GM12878 (cell line): ENCODE data around the gene HGS. TPM values are rescaled to one million over a fixed set of nuclear protein-coding genes. Genes with fewer than 3 reads are reported as not detected.

Source experiments
- ATF7 ChIP-seq: fragments of 450-650 bp; IDR thresholded peaks from 2 replicates; pipeline ENCODE4 v1.6.1; 2016; ENCODE audit warnings: low read depth, mild to moderate bottlenecking
- BACH1 ChIP-seq: fragments of 450-650 bp; IDR thresholded peaks from 2 replicates; pipeline ENCODE4 v1.6.1; 2017; ENCODE audit warnings: mild to moderate bottlenecking, borderline replicate concordance
- CBFB ChIP-seq: IDR thresholded peaks from 2 replicates; pipeline ENCODE4 v1.6.1; 2016; ENCODE audit warnings: antibody characterized with exemption, low read depth
- CBX3 ChIP-seq: fragments of 200-600 bp; sonication (generic); IDR thresholded peaks from 2 replicates; pipeline ENCODE4 v1.6.1; 2016; ENCODE audit warnings: low read depth, borderline replicate concordance
- CREM ChIP-seq: IDR thresholded peaks from 2 replicates; pipeline ENCODE4 v1.6.1; 2014; ENCODE audit warnings: antibody characterized with exemption, low read depth
- ESRRA ChIP-seq: IDR thresholded peaks from 2 replicates; pipeline ENCODE4 v1.6.1; 2012; ENCODE audit warnings: mild to moderate bottlenecking, low read length, improper control_type of control experiment
- GATAD2B ChIP-seq: fragments of 450-650 bp; conservative IDR thresholded peaks from 2 replicates; pipeline ENCODE4 v1.6.1; 2017; ENCODE audit warnings: low read depth, mild to moderate bottlenecking, moderate library complexity
- MTA2 ChIP-seq: fragments of 450-650 bp; IDR thresholded peaks from 2 replicates; pipeline ENCODE4 v1.6.1; 2016; ENCODE audit warnings: low read depth, mild to moderate bottlenecking, moderate library complexity
- MYB ChIP-seq: fragments of 150-350 bp; IDR thresholded peaks from 2 replicates; pipeline ENCODE4 v1.6.1; 2014; ENCODE audit warnings: mild to moderate bottlenecking, low read depth, low read length, borderline replicate concordance
- NFXL1 ChIP-seq: fragments of 450-650 bp; IDR thresholded peaks from 2 replicates; pipeline ENCODE4 v1.6.1; 2017; ENCODE audit warnings: antibody characterized with exemption, mild to moderate bottlenecking, borderline replicate concordance
- NR2C1 ChIP-seq: fragments of 450-650 bp; IDR thresholded peaks from 2 replicates; pipeline ENCODE4 v1.6.1; 2017; ENCODE audit warnings: antibody characterized with exemption, mild to moderate bottlenecking, moderate library complexity
- POU2F2 ChIP-seq: IDR thresholded peaks from 3 replicates; pipeline ENCODE4 v1.6.1; 2011; ENCODE audit warnings: low read depth, mild to moderate bottlenecking, low read length, borderline replicate concordance
- SMAD1 ChIP-seq: fragments of 450-650 bp; IDR thresholded peaks from 2 replicates; pipeline ENCODE4 v1.6.1; 2018; ENCODE audit warnings: mild to moderate bottlenecking, low read depth; ENCODE audit not compliant: partially characterized antibody
- STAT3 ChIP-seq: IDR thresholded peaks from 2 replicates; pipeline ENCODE4 v1.6.1; 2011; ENCODE audit warnings: low read depth, low read length, improper control_type of control experiment
- TAF1 ChIP-seq: IDR thresholded peaks from 2 replicates; pipeline ENCODE4 v1.6.1; 2011; ENCODE audit warnings: mild to moderate bottlenecking, low read depth, low read length, borderline replicate concordance
- ZNF207 ChIP-seq: fragments of 450-650 bp; IDR thresholded peaks from 2 replicates; pipeline ENCODE4 v1.6.1; 2014; ENCODE audit warnings: antibody characterized with exemption, mild to moderate bottlenecking, borderline replicate concordance
- ZNF384 ChIP-seq: IDR thresholded peaks from 2 replicates; pipeline ENCODE4 v1.6.1; 2012; ENCODE audit warnings: low read depth, mild to moderate bottlenecking, low read length, improper control_type of control experiment, borderline replicate concordance
- polyA plus RNA-seq, 11 experiments: library from polyadenylated mRNA; depleted of rRNA in 4 of 11; unstranded in 6 of 11; stranded (reverse) in 5 of 11; fragments of >200 nt; fragmentation: Nextera tagmentation in 4 of 11; fragmentation: Illumina TruSeq in 1 of 11; extraction: Ambion mirVana in 4 of 11; extraction: Trizol in 1 of 11; gene quantifications; 1 replicate in 1 of 11; 2 replicates in 10 of 11; pipeline versions ENCODE4 v1.2.1 to v1.2.3, GENCODE V29; 2011 to 2016; ENCODE audit warnings: inconsistent platforms in 2 of 11, missing spikeins in 2 of 11, low read depth in 1 of 11
- total RNA-seq, 4 experiments: library from RNA; depleted of rRNA in 3 of 4; stranded (reverse); fragments of >200 nt in 3 of 4; fragmentation: Illumina TruSeq in 1 of 4; extraction: Trizol in 1 of 4; gene quantifications; 2 replicates each; pipeline versions ENCODE4 v1.2.1 to v1.2.3, GENCODE V29; 2013 to 2021
- TF ChIP-seq, protein P1 (sequence below): fragments of 450-650 bp; formaldehyde crosslinking; IDR thresholded peaks from 2 replicates; pipeline ENCODE4 v1.5.0; 2022; ENCODE audit warnings: mild to moderate bottlenecking, missing genetic modification characterization
- TF ChIP-seq, protein P2 (sequence below): fragments of 150-350 bp; IDR thresholded peaks from 2 replicates; pipeline ENCODE4 v1.6.1; 2016; ENCODE audit warnings: low read depth, low read length
- TF ChIP-seq, protein P3 (sequence below): IDR thresholded peaks from 2 replicates; pipeline ENCODE4 v1.6.1; 2012; ENCODE audit warnings: low read depth, low read length, improper control_type of control experiment

The HGS gene
- total and polyA plus RNA-seq, 10 of the 15 experiments (the other 5 are each of a cell fraction or from before 2014, with no cell fraction given): 2.2 to 85.6 (median 55.3) TPM

DNA sequence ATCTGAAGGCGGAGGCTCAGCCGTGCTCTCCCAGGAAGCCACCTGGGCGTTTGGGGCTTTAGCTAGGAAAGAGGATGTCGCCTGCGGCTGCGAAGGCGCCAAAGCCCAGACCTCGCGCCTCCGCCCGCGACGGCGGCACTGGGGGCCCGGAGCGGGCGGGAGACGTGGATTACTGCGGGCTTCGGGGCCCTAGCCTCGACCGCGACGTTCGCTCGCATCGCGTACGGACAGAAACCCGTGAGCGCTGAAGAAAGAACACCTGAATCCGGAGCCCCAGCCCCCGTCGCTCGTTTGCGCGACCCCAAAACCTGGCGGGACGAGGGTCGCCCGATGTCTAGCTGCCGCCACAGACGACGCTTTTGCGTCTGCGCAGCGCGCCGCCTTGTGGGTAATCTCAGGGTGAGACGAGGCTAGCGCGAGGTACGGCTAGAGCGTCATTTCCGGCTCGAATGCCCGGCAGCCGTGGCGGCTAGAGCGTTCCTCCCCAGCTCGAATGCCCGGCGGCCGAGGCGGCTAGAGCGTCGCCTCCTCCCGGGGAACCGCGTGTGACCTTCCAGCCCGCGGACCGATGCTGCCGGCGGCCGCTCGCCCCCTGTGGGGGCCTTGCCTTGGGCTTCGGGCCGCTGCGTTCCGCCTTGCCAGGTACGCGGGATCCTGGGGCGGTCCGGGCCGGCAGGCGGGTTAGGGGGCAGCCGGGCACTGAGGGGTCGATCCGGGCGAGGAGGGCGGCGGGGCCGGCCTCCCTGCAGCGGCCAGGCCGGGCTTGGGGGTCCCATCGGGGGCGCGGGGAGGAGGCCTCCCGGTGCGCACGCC is 19.3 kb downstream of the HGS start, which contains the start of gene MRPL12 (continued):
- TF ChIP-seq, protein P1, sequence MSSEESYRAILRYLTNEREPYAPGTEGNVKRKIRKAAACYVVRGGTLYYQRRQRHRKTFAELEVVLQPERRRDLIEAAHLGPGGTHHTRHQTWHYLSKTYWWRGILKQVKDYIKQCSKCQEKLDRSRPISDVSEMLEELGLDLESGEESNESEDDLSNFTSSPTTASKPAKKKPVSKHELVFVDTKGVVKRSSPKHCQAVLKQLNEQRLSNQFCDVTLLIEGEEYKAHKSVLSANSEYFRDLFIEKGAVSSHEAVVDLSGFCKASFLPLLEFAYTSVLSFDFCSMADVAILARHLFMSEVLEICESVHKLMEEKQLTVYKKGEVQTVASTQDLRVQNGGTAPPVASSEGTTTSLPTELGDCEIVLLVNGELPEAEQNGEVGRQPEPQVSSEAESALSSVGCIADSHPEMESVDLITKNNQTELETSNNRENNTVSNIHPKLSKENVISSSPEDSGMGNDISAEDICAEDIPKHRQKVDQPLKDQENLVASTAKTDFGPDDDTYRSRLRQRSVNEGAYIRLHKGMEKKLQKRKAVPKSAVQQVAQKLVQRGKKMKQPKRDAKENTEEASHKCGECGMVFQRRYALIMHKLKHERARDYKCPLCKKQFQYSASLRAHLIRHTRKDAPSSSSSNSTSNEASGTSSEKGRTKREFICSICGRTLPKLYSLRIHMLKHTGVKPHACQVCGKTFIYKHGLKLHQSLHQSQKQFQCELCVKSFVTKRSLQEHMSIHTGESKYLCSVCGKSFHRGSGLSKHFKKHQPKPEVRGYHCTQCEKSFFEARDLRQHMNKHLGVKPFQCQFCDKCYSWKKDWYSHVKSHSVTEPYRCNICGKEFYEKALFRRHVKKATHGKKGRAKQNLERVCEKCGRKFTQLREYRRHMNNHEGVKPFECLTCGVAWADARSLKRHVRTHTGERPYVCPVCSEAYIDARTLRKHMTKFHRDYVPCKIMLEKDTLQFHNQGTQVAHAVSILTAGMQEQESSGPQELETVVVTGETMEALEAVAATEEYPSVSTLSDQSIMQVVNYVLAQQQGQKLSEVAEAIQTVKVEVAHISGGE (CRISPR knock-in tag): no peak
- TF ChIP-seq SMAD1 (no peak), ATF7 (no peak), CBX3 (no peak), GATAD2B (peak; percentile 70), CBFB (no peak; the same call in 1 of the 2 replicates), BACH1 (peak; percentile 48), NR2C1 (peak; percentile 77), ZNF384 (no peak), MTA2 (no peak), TAF1 (peak; percentile 90), NFXL1 (no peak), ZNF207 (peak; percentile 30; the same call in 1 of the 2 replicates), ESRRA (peak; percentile 55), POU2F2 (peak; percentile 82), CREM (peak; percentile 97), STAT3 (no peak), MYB (no peak)
- TF ChIP-seq, protein P2, sequence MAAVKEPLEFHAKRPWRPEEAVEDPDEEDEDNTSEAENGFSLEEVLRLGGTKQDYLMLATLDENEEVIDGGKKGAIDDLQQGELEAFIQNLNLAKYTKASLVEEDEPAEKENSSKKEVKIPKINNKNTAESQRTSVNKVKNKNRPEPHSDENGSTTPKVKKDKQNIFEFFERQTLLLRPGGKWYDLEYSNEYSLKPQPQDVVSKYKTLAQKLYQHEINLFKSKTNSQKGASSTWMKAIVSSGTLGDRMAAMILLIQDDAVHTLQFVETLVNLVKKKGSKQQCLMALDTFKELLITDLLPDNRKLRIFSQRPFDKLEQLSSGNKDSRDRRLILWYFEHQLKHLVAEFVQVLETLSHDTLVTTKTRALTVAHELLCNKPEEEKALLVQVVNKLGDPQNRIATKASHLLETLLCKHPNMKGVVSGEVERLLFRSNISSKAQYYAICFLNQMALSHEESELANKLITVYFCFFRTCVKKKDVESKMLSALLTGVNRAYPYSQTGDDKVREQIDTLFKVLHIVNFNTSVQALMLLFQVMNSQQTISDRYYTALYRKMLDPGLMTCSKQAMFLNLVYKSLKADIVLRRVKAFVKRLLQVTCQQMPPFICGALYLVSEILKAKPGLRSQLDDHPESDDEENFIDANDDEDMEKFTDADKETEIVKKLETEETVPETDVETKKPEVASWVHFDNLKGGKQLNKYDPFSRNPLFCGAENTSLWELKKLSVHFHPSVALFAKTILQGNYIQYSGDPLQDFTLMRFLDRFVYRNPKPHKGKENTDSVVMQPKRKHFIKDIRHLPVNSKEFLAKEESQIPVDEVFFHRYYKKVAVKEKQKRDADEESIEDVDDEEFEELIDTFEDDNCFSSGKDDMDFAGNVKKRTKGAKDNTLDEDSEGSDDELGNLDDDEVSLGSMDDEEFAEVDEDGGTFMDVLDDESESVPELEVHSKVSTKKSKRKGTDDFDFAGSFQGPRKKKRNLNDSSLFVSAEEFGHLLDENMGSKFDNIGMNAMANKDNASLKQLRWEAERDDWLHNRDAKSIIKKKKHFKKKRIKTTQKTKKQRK: no peak
- TF ChIP-seq, protein P3, sequence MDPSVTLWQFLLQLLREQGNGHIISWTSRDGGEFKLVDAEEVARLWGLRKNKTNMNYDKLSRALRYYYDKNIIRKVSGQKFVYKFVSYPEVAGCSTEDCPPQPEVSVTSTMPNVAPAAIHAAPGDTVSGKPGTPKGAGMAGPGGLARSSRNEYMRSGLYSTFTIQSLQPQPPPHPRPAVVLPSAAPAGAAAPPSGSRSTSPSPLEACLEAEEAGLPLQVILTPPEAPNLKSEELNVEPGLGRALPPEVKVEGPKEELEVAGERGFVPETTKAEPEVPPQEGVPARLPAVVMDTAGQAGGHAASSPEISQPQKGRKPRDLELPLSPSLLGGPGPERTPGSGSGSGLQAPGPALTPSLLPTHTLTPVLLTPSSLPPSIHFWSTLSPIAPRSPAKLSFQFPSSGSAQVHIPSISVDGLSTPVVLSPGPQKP: peak; percentile 82; the same call in 1 of the 2 replicates
